Stimulated activated naive CD4-positive, alpha-beta T cell treated with Interleukin-2 at 50 U/mL for 16 hours (primary cell): ENCODE results near the gene GJC3.
"Not testable (repeated sequence)": the region's sequence is repeated elsewhere in the genome, so short reads cannot be mapped to it uniquely, and the experiment has no call there.

Experiments
- DNase-seq: peaks from one replicate; lab custom pipeline; 2025; lab: John Stamatoyannopoulos, UW

Gene GJC3

GRCh38 chr7:99929730-99930053, 272 bp upstream of the GJC3 start:
- DNase-seq, result no peak

GRCh38 chr7:99928188-99928587, 1.2 kb downstream of the GJC3 start:
- DNase-seq, result no peak

DNA sequence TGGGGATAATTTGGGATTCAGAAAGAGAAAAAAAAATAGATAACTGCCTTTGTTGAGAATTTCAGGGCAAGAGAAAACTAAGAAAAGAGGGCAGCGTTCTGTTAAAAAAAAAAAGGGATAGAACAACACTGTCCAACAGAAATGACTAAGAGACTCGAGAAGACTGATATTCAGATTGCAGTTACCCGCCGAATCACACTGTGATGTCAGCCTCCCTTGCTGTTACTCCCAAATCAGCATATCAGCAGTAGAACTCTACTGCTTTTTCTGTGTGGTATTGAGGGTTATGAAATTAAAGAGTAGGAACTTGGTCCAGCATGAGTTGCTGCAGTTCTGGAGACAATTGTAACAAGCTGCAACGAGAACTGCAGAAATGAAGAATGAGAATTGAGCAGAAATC, 1.9 kb downstream of the GJC3 start:
- DNase-seq, result no peak

DNA sequence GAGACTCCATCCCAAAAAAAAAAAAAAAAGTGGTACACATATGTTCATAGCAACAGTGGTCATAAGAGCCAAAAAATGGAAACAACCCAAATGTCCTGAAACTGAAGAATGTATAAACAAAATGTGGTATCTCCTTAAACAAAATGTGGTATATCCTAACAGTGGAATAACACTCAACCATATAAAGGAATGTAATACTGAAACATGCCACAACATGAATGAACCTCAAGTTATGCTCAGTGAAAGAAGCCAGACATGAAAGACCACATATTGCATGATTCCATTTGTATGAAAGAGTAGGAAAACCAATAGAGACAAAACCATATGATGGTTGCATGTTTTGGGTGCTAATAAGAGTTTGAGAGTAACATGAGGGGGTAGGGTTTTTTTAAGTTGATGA, 3.1 kb downstream of the GJC3 start:
- DNase-seq, result no peak

GRCh38 chr7:99923200-99923599, 6.2 kb downstream of the GJC3 start:
- no peak for DNase-seq

DNA sequence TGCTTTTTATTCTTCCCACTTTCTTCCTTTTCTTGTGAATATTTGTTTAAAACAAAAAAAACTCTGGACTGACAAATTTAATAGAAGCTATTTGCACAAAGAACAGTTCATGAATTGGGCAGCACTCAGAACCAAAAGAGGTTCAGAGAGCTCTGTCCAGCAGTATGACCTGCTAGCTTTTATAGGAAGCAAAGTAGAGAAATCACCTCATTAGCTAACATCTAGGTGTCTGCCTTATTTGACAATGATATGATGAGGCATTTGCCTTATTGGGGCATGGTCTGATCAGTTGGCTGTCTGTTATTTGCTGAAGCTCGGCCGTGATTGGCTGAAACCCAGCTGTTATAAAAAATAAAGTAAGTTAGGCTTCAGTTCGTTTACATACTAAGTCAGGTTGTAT, 9.3 kb downstream of the GJC3 start:
- DNase-seq, result no peak

DNA sequence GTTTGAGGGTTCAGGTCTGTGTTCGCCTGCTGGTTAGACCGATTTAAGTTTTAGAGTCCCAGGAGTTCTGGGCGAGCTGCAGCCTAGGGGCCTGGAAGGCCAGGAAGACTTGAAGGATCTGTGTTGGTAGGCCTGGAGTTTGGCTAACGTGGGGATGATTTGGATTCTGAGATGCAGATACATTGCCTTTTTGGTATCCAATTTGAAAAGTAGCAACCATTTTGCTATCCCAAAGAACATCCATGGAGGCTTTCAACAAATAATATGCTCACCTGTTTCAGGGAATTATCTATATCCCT, 9.7 kb downstream of the GJC3 start:
- no peak for DNase-seq

- DNase-seq, result peak; percentile 93
Measured at GRCh38 chr7:99918959-99919813, 10.2 kb downstream of the GJC3 start, which contains the start of gene TRIM4. TRIM4 (minus strand) TSS chr7:99919530; CDS start chr7:99919401, 129 bp downstream.

DNA sequence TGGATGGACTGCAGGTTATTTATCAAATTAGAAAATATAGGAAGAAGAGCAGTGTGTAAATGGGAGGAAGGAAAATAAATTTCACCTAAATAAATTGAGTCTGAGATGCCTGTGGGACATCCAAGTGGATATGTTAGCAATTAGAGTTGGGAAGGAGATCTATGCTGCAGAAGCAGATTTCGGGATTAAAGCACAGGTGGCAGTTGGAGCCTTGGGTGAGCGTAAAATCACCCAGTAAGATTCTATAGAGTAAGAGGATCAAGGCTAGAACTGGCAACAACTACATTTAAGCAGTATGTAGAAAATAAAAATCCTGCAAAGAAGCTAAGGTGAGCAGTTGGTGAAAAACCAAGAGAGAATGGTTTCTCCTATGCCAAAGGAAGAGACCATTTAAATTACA, 18.4 kb downstream of the GJC3 start:
- no peak for DNase-seq

GRCh38 chr7:99901581-99901980, 27.8 kb downstream of the GJC3 start:
- no peak for DNase-seq

DNA sequence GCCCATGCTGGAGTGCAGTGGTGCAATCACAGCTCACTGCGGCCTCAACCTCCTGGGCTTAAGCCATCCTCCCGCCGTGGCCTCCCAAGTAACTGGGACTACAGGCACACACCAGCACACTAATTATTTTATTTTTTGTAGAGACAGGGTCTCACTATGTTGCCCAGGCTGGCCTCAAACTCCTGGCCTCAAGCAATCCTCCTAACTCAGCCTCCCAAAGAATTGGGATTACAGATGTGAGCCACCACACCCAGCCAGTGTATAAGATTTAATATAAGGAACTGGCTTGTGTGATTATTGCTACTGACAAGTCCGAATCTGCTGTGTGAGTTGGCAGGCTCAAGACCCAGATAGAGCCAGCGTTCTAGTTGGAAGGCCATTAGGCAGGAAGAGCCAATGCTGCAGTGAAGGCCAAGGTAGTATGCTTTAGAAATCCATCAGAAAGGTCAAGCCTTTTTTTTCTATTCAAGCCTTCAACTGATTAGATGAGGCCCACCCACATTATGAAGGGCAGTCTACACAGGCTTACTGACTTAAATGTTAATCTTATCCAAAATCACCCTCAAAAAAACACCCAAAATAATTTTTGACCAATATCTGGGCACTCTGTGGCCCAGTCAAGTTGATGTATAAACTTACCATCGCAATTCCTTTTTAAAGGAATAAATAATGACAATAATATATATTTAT, 29.4 kb downstream of the GJC3 start:
- no peak for DNase-seq

GRCh38 chr7:99898836-99899235, 30.6 kb downstream of the GJC3 start:
- no peak for DNase-seq

DNA sequence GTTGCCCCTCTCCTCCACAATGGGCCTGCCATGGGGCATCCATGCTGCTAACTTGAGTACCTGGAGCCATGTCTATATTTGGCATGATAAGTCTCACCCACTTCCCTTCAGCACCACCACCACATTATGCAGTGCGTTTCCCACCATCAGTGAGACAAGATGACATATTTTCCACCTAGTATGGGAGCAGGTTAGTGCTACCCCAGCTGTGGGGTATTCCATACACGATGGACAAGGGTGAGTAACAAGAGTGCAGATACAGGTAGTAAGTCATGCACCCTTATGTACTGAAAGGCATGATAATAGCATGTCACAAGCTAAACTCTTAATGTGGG, 31.4 kb downstream of the GJC3 start:
- no peak for DNase-seq

- no peak for DNase-seq
Measured at GRCh38 chr7:99897322-99898022, 31.9 kb downstream of the GJC3 start.

- no peak for DNase-seq
Measured at GRCh38 chr7:99894738-99895137, 34.7 kb downstream of the GJC3 start.

DNA sequence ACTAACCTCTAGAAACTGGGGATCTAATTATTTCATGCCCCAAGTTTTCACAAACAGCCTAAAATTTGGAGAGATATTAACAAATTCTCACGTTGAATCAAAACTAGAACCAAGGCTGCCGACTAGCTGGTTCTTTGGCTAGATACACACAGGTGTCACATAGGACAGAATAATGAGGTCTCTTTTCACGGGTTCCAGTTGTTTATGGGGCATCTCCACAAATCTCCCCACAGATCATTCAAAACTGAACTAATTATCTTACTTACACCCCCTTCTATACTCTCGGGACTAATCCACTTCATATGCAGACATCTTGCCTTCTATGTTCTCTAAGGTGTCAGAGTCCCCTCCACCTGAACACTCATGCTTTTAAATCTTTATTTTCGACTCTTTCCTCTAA, 36.1 kb downstream of the GJC3 start:
- no peak for DNase-seq

- DNase-seq, result not testable (repeated sequence)
Measured at GRCh38 chr7:99890348-99890747, 39.1 kb downstream of the GJC3 start.

DNA sequence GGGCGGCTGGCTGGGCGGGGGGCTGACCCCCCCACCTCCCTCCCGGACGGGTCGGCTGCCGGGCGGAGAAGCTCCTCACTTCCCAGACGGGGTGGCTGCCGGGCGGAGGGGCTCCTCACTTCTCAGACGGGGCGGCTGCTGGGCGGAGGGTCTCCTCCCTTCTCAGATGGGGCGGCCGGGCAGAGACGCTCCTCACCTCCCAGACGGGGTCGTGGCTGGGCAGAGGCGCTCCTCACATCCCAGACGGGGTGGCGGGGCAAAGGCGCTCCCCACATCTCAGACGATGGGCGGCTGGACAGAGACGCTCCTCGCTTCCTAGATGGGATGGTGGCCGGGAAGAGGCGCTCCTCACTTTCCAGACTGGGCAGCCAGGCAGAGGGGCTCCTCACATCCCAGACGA, 41.1 kb downstream of the GJC3 start:
- DNase-seq, result not testable (repeated sequence)

DNA sequence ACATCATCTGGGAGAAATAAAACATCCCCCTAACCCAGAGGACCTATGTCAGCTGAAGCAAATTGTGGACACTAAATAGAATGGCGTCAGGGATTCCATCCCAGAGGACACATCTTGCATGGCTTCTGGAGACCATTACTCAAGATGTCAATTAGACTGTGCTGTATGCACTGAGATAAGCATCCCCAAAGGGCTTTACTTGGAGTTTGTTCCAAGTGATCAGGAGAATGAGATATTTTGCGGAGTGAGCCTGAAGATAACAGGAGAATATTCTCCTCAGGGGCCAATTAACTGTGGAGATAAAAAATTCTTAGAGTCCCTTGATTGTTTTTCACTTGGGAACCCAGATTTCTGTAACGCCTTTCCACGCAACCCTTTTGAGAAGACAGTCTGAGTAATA, 48.0 kb downstream of the GJC3 start:
- DNase-seq, result no peak

GRCh38 chr7:99876933-99877332, 52.5 kb downstream of the GJC3 start, which contains the start of gene OR2AE1:
OR2AE1 (minus strand) TSS chr7:99877033; CDS start chr7:99877033, 0 bp downstream.
- no peak for DNase-seq

- DNase-seq, result no peak
Measured at GRCh38 chr7:99876491-99876890, 52.9 kb downstream of the GJC3 start.
